SK-N-SH (cell line): ENCODE results near the gene RNASE8.

Experiments used
- POLR2AphosphoS5 ChIP-seq: IDR thresholded peaks from 2 replicates; pipeline ENCODE4 v1.6.1; 2012; ENCODE audit warnings: low read depth, low read length
- SMC3 ChIP-seq: IDR thresholded peaks from 2 replicates; pipeline ENCODE4 v1.6.1; 2012; ENCODE audit warnings: low read depth, low read length, improper control_type of control experiment
- TEAD4 ChIP-seq: IDR thresholded peaks from 2 replicates; pipeline ENCODE4 v1.4.0; 2012; ENCODE audit warnings: mild to moderate bottlenecking, borderline replicate concordance; ENCODE audit not compliant: insufficient read depth
- TF ChIP-seq, protein P1 (sequence below): IDR thresholded peaks from 2 replicates; pipeline ENCODE4 v1.6.1; 2012; ENCODE audit warnings: mild to moderate bottlenecking, low read depth, low read length, moderate library complexity
- TF ChIP-seq, protein P2 (sequence below): fragments of 150-350 bp; IDR thresholded peaks from 2 replicates; pipeline ENCODE4 v1.6.1; 2017; ENCODE audit warnings: antibody characterized with exemption, low read length, low read depth, borderline replicate concordance
- TF ChIP-seq, protein P3 (sequence below): IDR thresholded peaks from 2 replicates; pipeline ENCODE4 v1.4.0; 2012; ENCODE audit warnings: low read depth, borderline replicate concordance
- TF ChIP-seq, protein P4 (sequence below): fragments of 200-600 bp; sonication (generic); IDR thresholded peaks from 2 replicates; pipeline ENCODE4 v1.6.1; 2017; ENCODE audit warnings: antibody characterized with exemption, mild to moderate bottlenecking, moderate library complexity
- TF ChIP-seq, protein P5 (sequence below): IDR thresholded peaks from 2 replicates; pipeline ENCODE4 v1.4.0; 2012; ENCODE audit warnings: low read depth

DNA sequence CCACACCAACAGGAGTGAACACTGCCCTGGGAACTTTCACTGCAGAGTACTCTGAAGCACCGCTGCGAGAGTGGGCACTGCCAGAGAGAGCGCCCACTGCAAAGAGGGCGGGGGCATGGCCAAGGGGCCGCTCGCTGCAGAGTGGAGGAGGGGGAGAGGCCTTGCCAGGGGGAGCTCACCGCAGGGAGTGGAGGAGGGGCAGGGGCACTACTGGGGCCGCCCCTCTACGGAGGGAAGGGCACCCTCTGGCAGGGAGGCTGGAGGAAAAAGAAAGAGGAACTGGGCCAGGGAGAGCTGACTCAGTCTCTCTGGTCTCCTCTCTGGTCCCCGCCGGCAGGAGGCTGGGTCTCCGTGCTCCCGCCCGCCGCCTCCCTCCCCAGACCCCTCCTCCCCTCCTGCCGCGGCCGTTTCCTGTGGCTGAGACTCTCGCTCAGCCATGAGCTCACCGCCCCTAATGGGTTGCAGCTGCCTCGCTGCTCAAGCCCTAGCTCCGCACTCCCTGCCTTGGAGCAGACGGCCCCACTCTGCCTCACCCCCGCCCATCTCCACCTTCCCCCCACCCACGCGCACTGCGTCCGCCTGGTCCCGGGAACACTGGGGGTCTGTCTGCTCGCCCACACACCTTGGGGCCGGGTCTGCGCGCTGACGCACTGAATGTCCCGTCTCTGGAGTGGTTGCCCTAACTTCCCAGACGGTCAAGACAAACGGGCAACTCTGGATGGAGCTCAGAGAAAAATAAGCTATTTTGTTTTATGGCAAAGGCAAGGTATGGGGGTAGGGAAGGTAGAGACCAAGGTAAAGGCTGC is 13.8 kb downstream of the RNASE8 start:
- TF ChIP-seq, protein P1, sequence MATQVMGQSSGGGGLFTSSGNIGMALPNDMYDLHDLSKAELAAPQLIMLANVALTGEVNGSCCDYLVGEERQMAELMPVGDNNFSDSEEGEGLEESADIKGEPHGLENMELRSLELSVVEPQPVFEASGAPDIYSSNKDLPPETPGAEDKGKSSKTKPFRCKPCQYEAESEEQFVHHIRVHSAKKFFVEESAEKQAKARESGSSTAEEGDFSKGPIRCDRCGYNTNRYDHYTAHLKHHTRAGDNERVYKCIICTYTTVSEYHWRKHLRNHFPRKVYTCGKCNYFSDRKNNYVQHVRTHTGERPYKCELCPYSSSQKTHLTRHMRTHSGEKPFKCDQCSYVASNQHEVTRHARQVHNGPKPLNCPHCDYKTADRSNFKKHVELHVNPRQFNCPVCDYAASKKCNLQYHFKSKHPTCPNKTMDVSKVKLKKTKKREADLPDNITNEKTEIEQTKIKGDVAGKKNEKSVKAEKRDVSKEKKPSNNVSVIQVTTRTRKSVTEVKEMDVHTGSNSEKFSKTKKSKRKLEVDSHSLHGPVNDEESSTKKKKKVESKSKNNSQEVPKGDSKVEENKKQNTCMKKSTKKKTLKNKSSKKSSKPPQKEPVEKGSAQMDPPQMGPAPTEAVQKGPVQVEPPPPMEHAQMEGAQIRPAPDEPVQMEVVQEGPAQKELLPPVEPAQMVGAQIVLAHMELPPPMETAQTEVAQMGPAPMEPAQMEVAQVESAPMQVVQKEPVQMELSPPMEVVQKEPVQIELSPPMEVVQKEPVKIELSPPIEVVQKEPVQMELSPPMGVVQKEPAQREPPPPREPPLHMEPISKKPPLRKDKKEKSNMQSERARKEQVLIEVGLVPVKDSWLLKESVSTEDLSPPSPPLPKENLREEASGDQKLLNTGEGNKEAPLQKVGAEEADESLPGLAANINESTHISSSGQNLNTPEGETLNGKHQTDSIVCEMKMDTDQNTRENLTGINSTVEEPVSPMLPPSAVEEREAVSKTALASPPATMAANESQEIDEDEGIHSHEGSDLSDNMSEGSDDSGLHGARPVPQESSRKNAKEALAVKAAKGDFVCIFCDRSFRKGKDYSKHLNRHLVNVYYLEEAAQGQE: 0 out of 2 replicates have a peak, but pooled peaks have one; percentile 44
- TF ChIP-seq, protein P2, sequence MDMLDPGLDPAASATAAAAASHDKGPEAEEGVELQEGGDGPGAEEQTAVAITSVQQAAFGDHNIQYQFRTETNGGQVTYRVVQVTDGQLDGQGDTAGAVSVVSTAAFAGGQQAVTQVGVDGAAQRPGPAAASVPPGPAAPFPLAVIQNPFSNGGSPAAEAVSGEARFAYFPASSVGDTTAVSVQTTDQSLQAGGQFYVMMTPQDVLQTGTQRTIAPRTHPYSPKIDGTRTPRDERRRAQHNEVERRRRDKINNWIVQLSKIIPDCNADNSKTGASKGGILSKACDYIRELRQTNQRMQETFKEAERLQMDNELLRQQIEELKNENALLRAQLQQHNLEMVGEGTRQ: no peak
- TF ChIP-seq, protein P3, sequence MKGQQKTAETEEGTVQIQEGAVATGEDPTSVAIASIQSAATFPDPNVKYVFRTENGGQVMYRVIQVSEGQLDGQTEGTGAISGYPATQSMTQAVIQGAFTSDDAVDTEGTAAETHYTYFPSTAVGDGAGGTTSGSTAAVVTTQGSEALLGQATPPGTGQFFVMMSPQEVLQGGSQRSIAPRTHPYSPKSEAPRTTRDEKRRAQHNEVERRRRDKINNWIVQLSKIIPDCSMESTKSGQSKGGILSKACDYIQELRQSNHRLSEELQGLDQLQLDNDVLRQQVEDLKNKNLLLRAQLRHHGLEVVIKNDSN: no peak
- TF ChIP-seq POLR2AphosphoS5 (peak; percentile 47; the same call in 1 of the 2 replicates), TEAD4 (no peak), SMC3 (no peak)
- TF ChIP-seq, protein P4, sequence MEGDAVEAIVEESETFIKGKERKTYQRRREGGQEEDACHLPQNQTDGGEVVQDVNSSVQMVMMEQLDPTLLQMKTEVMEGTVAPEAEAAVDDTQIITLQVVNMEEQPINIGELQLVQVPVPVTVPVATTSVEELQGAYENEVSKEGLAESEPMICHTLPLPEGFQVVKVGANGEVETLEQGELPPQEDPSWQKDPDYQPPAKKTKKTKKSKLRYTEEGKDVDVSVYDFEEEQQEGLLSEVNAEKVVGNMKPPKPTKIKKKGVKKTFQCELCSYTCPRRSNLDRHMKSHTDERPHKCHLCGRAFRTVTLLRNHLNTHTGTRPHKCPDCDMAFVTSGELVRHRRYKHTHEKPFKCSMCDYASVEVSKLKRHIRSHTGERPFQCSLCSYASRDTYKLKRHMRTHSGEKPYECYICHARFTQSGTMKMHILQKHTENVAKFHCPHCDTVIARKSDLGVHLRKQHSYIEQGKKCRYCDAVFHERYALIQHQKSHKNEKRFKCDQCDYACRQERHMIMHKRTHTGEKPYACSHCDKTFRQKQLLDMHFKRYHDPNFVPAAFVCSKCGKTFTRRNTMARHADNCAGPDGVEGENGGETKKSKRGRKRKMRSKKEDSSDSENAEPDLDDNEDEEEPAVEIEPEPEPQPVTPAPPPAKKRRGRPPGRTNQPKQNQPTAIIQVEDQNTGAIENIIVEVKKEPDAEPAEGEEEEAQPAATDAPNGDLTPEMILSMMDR: no peak
- TF ChIP-seq, protein P5, sequence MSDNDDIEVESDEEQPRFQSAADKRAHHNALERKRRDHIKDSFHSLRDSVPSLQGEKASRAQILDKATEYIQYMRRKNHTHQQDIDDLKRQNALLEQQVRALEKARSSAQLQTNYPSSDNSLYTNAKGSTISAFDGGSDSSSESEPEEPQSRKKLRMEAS: peak; percentile 62
